NCI-H1092 treated with DMSO at 0.1 percent for 48 hours (cell line): ENCODE data around the gene TNNI3.
"Not testable (repeated sequence)": the region's sequence is repeated elsewhere in the genome, so short reads cannot be mapped to it uniquely, and the experiment has no call there.

Experiments
- DNase-seq: peaks from one replicate; lab custom pipeline; 2025; lab: John Stamatoyannopoulos, UW

Gene TNNI3

GRCh38 chr19:55157064-55157908 is at the start of gene TNNI3:
TSS of gene TNNI3 (minus strand) at chr19:55157732. CDS start at chr19:55157589, 143 bp downstream.
- no peak for DNase-seq

- peak; percentile 29 for DNase-seq
Measured at GRCh38 chr19:55206664-55207500, 49.4 kb upstream of the TNNI3 start.

- DNase-seq = not testable (repeated sequence)
Measured at GRCh38 chr19:55202199-55202598, 44.7 kb upstream of the TNNI3 start.

GRCh38 chr19:55199620-55200204 is 42.2 kb upstream of the TNNI3 start:
- no peak for DNase-seq

- no peak for DNase-seq
Measured at GRCh38 chr19:55198651-55199050, 41.1 kb upstream of the TNNI3 start.

GRCh38 chr19:55197528-55197927 is 40.0 kb upstream of the TNNI3 start:
- DNase-seq = no peak

- DNase-seq = no peak
Measured at GRCh38 chr19:55196803-55197202, 39.3 kb upstream of the TNNI3 start.

- DNase-seq = no peak
Measured at GRCh38 chr19:55193481-55193880, 35.9 kb upstream of the TNNI3 start.

GRCh38 chr19:55189403-55189835 is 31.9 kb upstream of the TNNI3 start:
- DNase-seq = no peak

- no peak for DNase-seq
Measured at GRCh38 chr19:55188625-55189024, 31.1 kb upstream of the TNNI3 start.

- DNase-seq = no peak
Measured at GRCh38 chr19:55186080-55186479, 28.5 kb upstream of the TNNI3 start.

- no peak for DNase-seq
Measured at GRCh38 chr19:55181740-55182139, 24.2 kb upstream of the TNNI3 start.

- DNase-seq = no peak
Measured at GRCh38 chr19:55179606-55180484, 22.3 kb upstream of the TNNI3 start, which contains the start of gene SYT5. TSS of gene SYT5 (minus strand) at chr19:55180289. CDS start at chr19:55179041, 1,248 bp downstream.

GRCh38 chr19:55178781-55179599 is 21.5 kb upstream of the TNNI3 start:
- peak; percentile 79 for DNase-seq

- DNase-seq = no peak
Measured at GRCh38 chr19:55176076-55176475, 18.5 kb upstream of the TNNI3 start.

GRCh38 chr19:55175117-55175867 is 17.8 kb upstream of the TNNI3 start:
- no peak for DNase-seq

GRCh38 chr19:55174425-55175116 is 17.0 kb upstream of the TNNI3 start:
- DNase-seq = no peak

- DNase-seq = no peak
Measured at GRCh38 chr19:55173714-55174409, 16.3 kb upstream of the TNNI3 start.
